ENCODE data around the gene RNPEP.

GRCh38 chr1:201988601-201989000 is 6.2 kb downstream of the RNPEP start:
- no peak for TF ChIP-seq HMG20B (CRISPR knock-in tag; conservative IDR thresholded peaks at IDR 0.05)
- no peak for TF ChIP-seq FIP1L1 (IDR thresholded peaks at IDR 0.05; ENCODE audit: borderline replicate concordance, insufficient read depth, low read depth, low read length)
- TF ChIP-seq USF2 (IDR thresholded peaks at IDR 0.05; ENCODE audit: low read depth, low read length), result no peak
- no peak for TF ChIP-seq USF2 (CRISPR knock-in tag; IDR thresholded peaks at IDR 0.05; ENCODE audit: borderline replicate concordance)
- no peak for TF ChIP-seq GATAD2A (CRISPR knock-in tag; IDR thresholded peaks at IDR 0.05)
- no peak for TF ChIP-seq ZNF800 (CRISPR knock-in tag; IDR thresholded peaks at IDR 0.05)
- TF ChIP-seq ZNF207 (IDR thresholded peaks at IDR 0.05; ENCODE audit: borderline replicate concordance), result no peak
- TF ChIP-seq POLR2A (IDR thresholded peaks at IDR 0.05; ENCODE audit: insufficient read depth in 1 of 2, low read depth in 2 of 2, low read length in 2 of 2), result no peak
- no peak for TF ChIP-seq ZBTB40 (IDR thresholded peaks at IDR 0.05)
- no peak for TF ChIP-seq ZBTB40 (CRISPR knock-in tag; IDR thresholded peaks at IDR 0.05)
- no peak for TF ChIP-seq YY1 (IDR thresholded peaks at IDR 0.05; ENCODE audit: insufficient read depth, insufficient replicate concordance, low read depth, low read length)

Measured in HepG2 (cell line).